ENCODE data around the gene LMO7.

Gene LMO7

DNA sequence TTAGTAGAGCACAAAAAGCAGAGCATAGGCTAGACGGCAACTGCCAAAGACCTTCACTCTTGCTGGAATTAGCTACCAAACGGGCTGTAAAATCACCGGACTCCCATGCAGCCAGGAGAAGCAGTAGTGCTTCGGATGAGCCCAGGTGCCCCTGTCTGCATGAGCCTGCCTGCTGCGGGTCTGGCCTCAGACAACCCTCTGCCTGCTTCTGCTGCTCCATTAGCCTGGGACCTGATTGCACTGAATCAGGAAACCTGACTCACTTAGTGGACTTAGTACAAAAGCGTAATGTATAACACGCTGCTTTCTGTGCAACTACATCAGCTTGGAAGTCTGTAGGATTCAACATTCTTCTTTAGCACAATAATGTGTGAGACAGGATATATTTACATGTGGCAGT lies 170.0 kb downstream of the LMO7 start:
- DNase-seq, result no peak

DNA sequence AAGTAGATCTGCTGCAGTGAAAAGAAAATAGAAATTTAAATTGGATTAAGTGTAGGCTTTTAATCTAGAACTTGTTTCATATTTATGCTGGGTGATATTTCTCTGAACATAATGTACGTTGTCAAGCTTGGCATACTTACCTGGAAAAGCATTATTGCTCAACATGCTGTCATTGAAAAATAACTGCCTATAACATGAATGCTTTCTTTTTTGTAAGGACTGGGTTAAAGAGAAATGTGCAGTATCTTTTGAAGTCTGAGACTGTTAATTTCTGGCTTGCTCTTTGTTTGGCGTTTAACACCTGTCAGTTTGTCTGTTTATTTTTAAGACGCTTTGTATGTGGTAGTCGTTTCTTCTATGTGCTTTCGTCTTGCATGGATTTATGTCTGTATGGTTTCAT lies 175.2 kb downstream of the LMO7 start:
- no peak for DNase-seq

DNA sequence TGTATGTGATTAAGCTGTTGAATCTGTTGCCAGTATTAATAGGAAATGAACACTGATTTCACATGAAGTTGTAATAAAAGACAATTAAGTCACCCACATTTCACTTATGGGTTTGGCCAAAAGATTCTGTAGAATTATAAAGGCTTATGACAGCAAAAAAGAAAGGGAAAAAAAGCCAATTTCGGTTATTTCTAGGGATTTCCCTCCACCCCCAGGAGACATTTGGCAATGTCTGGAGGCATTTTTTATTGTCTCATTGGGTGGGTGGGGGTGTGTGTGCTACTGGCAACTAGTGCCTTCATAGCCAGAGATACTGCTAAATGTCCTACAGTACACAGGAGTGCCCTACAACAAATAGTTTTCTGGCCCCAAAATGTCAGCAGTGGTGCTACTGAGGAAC lies 175.7 kb downstream of the LMO7 start:
- DNase-seq, result no peak

DNA sequence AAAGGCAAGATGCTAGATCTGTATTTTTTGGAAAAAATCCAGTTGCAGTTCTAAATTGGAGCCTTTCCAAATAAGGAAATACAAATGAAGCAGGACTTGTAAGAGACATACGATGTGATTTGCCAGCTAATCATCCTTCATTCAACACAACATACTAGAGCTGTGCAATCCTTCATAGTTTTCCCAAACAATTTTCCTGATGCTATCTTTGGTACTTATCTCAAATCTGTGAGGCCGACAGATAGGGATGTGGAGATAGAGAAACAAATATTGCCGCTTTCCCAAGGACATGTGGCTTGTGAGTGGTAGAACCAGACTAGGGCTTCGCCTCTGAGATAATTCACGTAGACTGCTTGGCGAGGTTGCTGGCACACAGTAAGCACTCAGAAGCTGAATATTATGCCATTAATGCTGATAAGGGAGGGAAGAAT lies 176.6 kb downstream of the LMO7 start:
- DNase-seq, result no peak

DNA sequence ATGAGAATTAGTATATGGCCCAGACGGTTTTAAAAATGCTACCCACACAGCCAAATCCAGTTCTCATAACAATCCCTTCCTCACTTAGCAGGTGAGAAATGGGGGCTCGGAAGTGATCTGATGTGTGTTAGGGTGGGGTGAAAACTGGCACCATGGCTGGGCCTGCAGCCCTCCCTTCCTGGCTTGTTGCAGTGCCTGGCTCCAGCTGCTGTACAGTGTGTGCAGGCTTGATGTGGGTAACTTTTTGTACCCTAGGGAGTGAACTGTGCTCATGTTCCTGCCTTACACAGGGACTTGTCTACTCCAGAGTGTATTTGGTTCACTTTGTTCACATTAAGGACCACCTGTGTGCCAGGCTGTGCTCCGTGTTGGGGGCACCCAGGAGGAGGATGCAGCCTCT lies 177.2 kb downstream of the LMO7 start:
- DNase-seq, result no peak

DNA sequence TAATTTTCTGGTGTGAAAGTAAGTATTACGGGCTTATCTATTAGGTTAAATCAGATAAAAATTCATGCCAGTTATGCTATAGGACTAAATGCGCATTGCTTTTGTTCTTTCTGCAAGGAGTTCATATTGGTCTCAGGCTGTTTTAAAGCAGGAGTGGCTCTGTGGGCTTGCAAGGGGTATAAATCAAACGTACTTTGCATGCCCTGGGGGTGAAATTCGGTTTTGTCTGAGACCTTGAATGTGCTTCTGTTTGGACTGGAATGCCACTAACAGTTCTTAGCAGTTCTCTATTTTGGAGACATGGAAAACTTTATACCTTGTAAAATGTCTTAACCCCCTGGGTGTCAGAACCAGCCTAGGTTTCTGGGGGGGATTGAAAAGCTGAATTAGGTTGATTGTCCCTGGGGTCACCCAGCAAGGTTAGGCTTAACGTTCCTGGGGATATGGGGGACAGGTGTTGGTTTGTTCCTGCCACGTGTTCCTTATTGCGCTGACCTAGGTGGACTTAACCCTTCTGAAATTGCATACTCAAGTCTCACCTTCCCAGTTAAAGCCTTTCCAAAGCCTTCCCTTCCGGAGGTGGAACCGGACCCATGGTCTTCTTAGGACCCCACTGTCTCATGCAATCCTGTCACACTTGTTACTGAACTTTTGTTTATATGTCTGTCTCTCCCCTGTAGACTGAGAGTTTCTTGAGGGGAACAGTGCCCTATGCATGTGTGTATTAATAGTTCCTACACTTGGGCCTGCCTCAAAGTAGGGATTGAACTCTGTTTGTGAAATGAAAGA lies 182.2 kb downstream of the LMO7 start:
- DNase-seq, result no peak

DNA sequence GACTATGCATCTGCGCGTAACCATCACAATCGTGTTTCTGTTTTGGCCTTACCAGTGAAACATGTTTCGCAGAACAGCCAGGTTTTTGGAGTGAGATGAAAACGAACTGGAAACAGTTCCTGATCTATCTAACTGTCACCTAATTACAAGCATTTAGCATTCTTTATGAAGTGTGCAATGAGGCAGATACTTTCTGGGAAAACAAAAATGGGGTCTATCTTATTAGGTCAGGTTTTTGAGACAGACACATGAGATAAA lies 182.8 kb downstream of the LMO7 start:
- no peak for DNase-seq

DNA sequence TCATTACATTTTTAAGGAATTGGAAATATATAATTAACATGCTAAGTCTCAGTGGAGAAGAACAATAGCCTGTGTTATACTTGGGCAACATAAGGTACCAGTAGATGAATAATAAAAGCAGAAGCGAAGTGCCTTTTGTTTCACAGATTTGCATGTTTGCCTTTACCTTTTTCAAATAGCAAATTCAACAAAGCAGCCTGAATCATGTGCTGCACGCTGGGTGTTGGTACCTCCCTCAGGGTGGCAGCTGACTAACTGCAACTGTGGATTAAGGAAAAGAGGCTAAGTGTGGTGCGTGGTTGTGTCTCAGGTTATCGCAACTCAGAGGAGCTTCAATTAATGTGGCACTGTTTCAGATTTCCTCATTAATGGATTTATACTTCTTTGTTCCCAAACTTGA lies 189.0 kb downstream of the LMO7 start:
- no peak for DNase-seq

DNA sequence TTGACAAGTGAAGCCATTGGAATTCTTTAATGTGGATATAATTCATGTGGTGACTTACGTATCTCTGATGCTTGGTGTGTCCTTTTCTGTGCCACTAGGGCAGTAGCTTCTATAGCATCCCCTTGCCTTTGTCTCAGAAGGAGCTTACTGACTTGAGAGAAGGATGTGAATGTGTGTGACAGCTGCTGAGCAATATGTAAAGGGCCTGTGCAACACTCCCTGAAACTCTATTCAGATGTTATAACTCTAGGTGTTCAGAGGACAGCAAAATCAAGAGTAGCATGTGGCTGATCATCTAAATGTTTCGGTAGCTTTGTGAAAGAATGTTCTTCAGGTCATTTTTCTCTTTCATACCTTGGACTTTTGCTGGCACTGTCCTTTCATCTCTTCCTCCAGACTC lies 189.5 kb downstream of the LMO7 start:
- DNase-seq, result no peak

DNA sequence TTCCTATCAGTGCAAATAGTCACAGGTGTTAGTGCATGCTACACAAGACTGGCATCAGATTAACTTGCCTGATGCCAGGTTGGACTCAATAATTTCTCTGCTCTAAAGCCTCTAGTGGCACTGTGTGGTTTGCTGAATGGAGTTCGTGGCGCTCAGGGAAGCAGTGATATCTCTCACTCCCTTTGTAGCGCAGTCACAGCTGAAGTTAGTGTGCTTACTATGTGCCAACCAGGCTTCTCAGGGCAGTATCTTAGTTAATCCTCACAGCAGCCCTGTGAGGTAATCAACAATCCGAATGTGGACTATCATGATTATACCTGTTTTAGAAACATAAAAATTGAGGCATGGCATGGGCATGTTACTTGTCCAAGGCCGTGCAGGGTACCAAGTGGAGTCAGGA lies 190.3 kb downstream of the LMO7 start:
- no peak for DNase-seq

DNA sequence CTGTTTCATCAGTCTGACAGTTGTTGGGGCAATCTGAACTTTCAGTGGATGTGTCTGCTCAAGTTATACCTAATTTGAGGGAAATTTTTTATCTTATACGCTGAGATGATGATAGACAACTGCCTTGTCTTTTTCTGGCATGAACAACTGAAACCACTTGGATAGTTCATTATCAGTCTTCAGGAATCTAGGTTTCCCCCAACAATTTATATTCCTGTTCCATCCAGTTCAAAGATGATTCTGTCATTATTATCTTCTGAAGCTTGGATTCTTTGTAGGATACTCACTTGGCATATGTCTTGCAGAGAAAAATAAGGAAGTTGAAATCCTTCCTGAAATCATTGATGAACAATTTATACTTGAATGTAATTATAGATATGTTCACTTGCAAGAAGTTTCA lies 193.7 kb downstream of the LMO7 start:
- DNase-seq, result no peak

DNA sequence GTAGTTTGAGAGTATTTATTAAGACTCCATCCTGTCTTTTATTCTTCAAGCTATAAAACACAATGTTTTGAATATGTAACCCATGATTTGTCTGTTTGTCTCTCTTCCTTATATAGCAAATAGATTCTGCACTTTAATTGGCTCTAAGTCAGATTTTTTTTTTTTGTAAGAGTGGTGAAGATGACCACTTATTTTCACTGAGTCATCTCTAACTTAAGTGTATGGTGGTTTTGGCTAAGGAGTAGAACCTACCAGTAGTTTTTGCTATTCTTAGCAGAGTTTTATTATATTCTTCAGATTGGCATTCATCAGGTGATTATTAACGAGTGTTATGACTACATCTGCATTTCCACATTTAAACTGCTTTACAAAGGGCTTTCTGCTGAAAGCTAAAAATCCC lies 194.7 kb downstream of the LMO7 start:
- DNase-seq, result no peak

DNA sequence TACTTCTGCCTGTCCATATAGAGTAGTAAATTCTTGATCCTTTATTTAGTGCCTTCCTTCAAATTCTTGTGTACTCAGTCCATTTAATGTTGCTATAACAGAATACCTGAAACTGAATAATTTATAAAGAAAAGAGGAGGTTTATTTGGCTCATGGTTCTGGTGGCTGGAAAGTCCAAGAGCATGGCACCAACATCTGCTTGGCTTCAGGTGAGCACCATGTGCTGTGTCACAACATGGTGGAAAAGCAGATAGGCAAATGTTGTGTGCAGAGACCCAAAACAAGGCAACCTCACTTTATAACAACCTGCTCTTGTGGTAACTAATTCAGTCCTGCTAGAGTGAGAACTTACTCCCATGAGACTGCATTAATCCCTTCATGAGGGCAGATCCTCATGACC lies 195.3 kb downstream of the LMO7 start:
- DNase-seq, result no peak

DNA sequence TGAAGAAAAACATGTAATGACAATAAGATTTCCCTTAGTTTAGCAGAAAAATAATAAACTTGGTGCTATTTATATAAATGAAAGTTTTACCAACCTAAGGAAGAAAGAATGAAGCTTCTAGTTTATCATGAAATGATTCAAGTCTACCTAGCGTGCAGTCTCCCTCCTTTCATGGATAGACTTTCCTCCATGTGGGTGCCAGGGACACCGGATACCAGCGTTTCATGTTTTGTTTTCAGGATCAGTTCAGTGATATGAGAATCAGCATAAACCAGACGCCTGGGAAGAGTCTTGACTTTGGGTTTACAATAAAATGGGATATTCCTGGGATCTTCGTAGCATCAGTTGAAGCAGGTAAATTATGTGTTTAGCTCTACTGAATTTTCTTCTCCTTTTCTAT lies 196.7 kb downstream of the LMO7 start:
- DNase-seq, result no peak

DNA sequence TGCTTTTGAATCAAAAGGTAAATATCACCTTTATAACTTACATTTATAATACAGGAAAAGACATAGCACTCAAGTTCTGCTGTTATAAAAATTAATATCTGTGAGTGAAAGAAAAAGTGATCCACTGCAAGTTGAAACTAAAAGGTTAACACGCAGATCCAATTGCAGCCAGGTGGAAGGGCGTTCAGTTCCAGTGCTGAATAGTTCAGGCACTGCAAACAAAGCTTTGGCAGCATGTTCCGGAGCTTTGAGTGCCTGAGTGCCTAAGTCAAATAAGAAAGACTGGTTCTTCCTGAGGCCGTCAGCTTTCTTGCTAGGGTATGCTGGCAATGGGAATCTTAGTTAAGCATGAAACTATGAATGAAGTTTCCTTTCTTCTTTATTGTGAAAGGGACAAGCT lies 200.3 kb downstream of the LMO7 start:
- peak; percentile 11 for DNase-seq

DNA sequence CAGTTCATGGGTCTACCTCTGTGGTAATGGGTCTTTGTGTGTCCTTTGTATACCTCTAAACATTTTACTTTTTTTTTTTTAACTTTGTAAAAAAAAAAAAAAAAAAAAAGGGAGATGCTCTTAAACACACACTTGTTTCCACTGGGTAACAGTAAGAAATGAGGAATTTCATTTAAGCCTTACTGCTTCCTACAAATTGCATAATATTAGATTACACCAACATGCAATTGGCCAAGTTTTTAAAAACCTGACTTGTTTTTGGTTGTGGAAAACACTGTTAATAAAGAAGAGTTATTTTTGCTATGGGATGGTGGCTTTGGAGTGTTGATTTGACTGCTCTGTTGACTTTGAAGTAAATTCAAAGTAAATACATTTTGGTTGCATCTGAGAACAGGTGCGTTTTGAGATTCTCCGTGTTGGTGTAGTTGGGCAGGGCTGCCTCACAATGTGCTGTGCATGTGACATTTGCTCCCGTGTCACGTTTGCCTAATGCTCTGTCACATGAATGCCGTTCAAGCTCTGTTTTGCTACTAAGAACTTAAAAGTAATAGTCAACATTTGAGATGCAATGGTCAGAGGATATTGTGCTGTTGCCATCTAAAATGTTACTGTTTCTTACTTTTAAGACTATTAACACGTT lies 202.4 kb downstream of the LMO7 start:
- DNase-seq, result peak; percentile 10

DNA sequence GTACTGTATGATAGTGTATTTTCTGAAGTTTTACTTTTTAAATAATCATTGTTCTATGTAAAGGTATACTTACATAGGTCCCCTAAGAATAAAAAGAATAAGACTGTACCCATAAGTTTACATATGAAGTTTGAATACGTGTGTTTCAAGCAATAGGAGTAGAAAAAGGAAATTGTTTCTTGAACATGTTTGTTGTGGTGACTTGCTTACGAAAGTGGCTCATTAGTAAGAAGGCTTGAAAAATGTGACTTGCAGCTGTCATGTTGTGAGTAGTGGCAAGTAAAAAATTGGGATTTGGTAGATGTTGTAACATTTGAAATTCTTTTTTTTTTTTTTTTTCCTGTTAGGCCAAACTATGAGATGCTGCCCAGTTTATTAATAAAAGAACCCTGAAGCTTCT lies 203.3 kb downstream of the LMO7 start:
- DNase-seq, result no peak

DNA sequence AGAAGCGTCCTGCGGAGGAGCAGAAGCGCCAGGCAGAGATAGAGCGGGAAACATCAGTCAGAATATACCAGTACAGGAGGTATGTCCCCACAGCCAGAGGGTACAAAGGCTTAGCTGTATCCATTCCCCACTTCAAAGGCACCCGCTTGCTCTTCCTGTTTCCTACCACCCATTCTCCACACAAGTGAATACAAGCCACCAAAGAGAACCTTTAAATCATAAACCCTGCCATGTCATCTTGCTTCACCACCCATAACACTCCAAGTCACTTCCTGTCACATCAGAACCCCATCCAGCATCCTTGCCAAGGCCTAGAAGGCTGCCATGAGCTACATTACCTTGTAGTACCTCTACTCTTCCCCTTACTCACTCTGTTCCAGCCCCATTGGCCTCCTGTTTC lies 205.8 kb downstream of the LMO7 start:
- DNase-seq, result no peak

DNA sequence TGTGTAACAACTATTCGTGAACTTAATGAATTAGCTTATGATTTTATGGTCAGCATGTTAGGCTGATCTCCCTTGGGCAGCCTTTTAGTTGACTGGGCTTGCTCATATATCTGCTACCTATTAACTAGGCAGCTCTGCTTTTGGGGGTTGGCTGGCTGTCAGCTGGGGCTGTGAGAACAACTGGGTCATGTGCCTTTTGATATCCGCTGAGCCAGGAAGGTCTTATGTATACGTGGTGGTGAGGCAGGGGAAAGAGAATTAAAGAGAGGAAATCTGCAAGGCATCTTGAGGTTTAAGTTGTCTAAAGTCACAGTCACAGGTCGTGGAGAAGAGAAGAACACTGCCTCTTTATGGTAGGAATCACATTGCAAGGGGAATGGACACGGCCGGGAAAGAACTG lies 206.9 kb downstream of the LMO7 start:
- DNase-seq, result no peak

DNA sequence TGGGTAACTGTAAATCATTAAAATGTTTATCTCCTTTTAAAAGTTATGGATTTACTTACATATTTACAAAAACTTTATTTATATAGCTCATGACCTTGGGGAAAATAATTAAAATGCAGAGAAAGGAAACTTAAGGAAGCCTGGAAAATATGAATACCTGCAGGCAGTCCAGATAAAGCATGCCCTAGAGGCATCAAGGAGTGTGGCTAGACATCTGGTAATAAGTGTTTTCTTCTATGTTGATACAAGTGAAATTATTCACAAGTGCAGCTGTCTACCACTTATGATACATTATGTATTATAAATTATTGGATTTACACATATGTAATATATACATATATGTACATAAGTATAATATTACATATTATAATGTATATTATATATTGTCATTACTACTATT lies 207.9 kb downstream of the LMO7 start:
- DNase-seq, result no peak

DNA sequence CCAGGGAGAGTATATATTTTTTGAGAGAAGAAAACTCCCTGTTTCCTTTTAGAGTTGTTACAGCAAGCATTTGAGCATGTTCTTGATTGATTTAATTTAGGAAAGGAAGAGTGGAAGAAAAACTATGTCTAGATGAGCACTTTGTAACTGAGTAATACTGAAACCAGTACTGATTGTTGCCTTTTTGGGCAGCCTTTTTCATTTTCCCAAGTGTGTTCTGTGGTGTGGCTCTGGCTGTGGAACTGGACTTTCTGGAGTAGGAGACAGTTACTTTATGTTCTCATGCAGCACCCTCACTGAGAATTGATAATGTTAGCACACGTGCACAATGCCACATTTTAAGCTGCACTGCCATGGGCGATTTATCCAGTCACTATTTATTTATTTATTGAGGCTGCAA lies 211.5 kb downstream of the LMO7 start:
- DNase-seq, result no peak

DNA sequence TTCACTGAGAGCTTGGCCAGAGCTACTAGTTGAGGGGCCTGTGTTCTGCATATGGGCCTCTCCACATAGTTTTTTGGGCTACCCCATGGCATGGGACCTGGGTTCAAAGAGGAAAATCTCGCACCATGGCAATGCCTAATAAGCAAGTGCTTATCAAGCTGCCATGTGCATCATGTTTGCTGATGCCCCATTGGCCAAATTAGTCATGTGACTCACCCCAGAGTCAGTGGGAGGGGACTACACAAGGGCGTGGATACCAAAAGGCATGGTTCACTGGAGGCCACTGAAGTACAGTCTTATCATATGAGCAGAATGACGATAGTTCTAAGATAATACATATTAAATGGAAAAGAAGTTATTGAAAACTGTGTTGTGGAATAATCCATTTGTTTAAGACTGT lies 214.8 kb downstream of the LMO7 start:
- DNase-seq, result no peak

DNA sequence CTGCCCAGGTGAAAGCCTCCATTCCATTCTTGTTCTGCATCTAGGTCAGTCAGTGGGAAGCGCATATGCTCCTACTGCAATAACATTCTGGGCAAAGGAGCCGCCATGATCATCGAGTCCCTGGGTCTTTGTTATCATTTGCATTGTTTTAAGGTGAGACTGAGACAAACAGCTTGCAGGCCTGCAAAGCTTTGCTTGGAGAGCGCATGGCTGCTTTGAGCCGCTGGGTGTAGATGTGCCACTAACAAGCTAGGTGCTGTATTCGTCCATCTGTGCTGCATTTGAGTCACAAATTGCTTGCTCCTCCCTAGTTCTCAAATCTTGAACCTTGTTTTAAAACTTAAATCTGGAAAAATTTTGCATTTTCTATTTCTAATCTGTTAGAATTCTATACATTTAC lies 219.1 kb downstream of the LMO7 start:
- no peak for DNase-seq

DNA sequence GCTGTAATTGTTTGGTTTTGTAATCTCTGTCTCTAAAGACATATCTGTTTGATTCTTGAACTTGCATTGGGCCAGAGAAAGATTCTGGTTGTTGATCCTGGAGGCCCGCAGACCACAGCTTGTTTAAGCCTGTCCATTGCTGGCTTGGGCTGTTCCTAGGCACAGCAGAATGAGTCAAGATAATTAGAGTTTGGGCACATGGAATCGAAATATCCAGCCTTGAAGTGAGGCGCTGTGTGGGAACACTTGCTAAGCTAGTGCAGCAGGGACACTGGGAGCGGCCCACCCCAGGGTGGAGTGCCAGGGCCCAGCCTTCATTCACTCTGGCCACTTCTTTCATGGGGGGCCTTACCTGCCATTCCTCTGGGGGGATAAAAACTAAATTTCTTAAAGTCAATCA lies 219.7 kb downstream of the LMO7 start:
- no peak for DNase-seq

DNA sequence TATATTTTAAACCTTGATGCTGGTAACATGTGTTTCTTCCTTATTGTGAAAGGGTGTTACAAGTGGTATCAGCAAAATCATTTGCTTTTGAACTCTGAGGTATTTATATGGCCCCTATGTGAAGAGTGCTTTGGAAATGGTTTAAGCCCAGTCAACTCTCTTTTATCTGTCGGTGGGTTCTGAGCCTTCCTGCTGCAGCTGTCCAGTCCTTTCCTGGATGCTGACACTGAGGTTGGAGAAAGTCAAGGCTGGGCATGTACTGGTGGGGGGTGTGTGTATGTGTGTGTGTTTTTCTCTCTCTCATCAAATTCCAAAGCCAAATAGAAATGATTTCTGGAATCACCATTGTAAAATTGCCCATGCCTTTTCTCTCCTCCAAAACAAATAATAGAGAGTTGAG lies 221.2 kb downstream of the LMO7 start:
- no peak for DNase-seq
